ENCODE data around the gene WTIP.

Gene WTIP

DNA sequence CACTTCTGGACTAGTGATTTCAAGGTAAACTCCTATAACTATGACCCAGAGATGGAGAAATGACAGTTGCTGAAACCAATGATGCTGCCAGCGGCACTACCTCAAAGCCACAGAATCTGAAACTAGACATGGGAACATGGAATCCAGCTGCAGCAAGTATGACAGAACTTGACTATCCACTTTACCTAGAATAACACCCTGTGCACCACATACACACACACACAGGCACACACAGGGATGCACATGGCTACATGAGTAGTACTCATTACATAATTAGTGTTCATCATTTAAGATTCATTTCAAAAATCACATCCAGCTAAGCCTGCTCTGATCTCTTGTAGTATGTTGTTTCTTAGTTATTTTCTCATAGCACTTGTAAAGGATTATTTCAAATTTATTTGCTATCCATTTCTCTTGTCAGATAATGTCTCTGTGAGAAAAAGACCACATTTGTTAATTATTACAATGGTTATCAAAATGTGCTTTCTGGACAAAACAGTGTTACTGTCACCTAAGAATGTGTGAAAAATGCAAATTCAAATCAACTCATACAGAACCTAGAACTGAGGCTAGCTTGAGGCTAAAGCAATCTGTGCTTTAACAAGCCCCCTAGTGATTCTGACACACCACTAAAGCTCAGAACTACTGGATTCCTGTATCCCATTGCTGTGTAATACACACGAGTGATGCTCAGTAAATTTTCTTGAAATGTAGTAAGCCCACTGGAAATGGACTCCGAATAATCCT is 59.4 kb downstream of the WTIP start:
- H3K4me3 ChIP-seq (ENCODE audit: low read depth, low read length), result no peak overlapping the region
- DNase-seq (ENCODE audit: low read depth), result no peak

DNA sequence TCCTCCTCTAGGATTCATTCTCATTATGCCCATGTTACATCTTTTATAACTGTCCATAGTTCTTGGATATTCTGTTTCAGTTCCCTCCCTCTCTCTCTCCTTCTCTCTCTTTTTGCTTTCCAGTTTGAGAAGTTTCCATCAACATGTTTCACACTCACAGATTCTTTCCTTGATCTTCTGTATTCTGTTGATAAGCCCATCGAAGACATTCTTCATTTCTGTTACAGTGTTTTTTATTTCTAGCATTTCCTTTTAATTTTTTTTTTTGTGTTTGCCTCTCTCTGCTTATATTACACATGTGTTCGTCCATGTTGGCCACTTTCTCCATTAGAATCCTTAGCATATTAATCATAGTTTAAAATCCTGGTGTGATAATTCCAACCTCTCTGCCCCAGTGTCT is 68.3 kb downstream of the WTIP start:
- no peak overlapping the region for H3K4me3 ChIP-seq (ENCODE audit: low read depth, low read length)
- no peak for DNase-seq (ENCODE audit: low read depth)

DNA sequence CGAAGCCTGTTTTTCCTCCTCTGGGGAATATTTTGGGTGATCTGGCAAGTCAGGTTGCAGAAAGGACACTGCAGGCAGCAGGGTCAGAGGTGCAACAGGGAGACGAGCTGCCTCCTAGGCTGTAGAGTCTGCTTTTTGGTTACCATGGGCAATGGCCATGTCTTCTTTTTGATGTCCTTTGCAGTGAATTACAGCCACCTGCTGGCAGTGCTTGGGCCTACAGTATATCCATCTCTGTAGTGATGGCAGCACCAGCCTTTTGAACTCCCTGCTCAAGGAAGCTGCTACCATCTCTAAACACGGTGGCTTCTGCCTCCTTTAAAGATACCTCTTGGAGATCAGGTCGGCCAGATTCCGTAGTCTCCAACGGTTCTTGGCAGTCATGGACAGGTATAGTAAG is 73.9 kb downstream of the WTIP start:
- no peak overlapping the region for H3K4me3 ChIP-seq (ENCODE audit: low read depth, low read length)
- DNase-seq (ENCODE audit: low read depth), result no peak

DNA sequence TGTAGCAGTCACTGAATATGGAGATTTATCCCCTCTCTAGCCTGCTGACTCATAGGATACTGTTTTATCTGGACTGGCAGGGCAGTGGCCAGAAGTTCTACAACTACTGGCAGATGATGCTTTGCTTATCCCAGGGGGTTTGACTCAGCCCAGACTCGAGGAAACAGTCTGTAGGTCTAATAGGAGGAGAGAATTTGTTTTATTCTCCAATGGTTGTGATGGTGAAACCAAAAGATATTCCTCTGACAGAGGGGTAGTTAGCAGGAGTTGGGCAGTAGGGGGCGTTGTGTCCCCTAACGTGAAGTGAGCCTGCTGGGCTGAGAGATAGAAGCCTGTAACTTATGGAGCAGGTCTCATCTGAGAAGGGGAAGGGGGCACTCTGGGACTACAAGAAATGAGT is 74.9 kb downstream of the WTIP start:
- H3K4me3 ChIP-seq (ENCODE audit: low read depth, low read length), result no peak overlapping the region
- DNase-seq (ENCODE audit: low read depth), result peak; percentile 32

DNA sequence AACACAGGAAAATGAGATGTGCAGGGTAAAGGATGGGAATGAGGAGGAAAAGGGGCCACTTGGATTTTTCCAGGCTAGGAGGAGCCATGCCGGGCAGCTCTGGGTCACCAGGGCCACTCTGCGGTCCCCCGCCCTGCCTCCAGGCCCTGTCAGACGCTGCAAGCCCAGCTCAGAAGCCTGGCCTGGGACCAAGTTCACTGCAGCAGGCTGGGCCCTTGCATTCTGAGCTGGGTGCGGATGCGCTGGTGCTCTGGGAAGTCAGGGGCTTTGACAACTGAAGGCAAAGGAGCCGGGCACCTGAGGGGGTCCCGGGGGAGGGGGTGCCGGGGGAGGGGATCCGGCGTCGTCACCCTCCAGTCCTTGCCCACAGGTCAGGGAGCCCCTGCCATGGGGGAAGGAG is 77.5 kb downstream of the WTIP start:
- no peak for DNase-seq (ENCODE audit: low read depth)
- H3K4me3 ChIP-seq (ENCODE audit: low read depth, low read length), result no peak overlapping the region

DNA sequence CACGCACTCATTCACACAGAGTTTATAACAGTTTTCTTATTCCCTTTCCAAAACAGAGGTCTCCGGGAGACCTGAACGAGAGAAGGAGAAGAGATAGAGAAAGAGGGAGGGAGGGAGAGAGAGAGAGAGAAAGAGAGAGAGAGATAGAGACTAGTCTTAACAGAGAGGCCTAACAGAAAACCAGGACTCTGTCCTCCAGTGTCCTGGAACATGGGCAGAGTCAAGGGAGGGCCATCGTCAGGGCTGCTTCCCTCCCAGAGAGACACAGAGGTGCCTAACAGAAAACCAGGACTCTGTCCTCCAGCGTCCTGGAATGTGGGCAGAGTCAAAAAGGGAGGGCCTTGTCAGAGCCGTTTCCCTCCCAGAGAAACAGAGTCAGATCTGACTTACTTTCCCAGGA is 78.7 kb downstream of the WTIP start:
- H3K4me3 ChIP-seq (ENCODE audit: low read depth, low read length), result no peak overlapping the region
- no peak for DNase-seq (ENCODE audit: low read depth)

Measured in skeletal muscle cell (primary cell).